Measurements from ENCODE around the gene CACNA2D3.

DNA sequence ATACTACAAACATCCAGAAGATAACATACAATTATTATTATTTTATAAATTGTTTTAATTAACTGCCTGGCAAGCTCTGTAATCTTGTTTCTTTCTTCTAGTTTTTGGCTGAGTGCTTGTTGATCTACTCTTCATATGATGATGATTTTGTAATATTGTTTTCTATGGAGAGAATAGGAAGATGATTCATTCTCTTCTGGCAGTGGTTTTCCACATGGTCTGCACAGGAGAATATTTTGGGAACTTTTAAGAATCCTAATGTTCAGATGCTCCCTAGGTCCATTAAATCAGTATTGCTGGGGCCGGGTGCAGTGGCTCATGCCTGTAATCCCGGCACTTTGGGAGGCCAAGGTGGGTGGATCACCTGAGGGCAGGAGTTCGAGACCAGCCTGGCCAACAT lies 37.6 kb downstream of the CACNA2D3 start:
- TF ChIP-seq, protein P1, sequence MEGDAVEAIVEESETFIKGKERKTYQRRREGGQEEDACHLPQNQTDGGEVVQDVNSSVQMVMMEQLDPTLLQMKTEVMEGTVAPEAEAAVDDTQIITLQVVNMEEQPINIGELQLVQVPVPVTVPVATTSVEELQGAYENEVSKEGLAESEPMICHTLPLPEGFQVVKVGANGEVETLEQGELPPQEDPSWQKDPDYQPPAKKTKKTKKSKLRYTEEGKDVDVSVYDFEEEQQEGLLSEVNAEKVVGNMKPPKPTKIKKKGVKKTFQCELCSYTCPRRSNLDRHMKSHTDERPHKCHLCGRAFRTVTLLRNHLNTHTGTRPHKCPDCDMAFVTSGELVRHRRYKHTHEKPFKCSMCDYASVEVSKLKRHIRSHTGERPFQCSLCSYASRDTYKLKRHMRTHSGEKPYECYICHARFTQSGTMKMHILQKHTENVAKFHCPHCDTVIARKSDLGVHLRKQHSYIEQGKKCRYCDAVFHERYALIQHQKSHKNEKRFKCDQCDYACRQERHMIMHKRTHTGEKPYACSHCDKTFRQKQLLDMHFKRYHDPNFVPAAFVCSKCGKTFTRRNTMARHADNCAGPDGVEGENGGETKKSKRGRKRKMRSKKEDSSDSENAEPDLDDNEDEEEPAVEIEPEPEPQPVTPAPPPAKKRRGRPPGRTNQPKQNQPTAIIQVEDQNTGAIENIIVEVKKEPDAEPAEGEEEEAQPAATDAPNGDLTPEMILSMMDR (conservative IDR thresholded peaks at IDR 0.05 in 1 of 2, IDR thresholded peaks at IDR 0.05 in 1 of 2; ENCODE audit: extremely low read depth in 1 of 2, insufficient read depth in 1 of 2, low read depth in 1 of 2, low read length in 2 of 2), result no peak
- TF ChIP-seq EZH2 (IDR thresholded peaks at IDR 0.05; ENCODE audit: borderline replicate concordance, low read length), result no peak
